RWPE2 (cell line): ENCODE measurements around the gene EFCAB10.

Experiments used
- ATAC-seq: fragments of 200-7000 bp; cut with Tn5 transposase; 3 replicates; pipeline ENCODE4 v1.9.1; 2021; ENCODE audit warnings: low read depth
- DNase-seq: peaks from one replicate; pipeline ENCODE4 v3.0.0-alpha.2; 2020; ENCODE audit warnings: low spot score
- H3K27ac ChIP-seq: fragments of 450-650 bp; 2 replicates; pipeline ENCODE4 v1.5.1; 2017; ENCODE audit warnings: mild to moderate bottlenecking; ENCODE audit not compliant: poor library complexity, severe bottlenecking
- H3K27me3 ChIP-seq: fragments of 250-450 bp; sonication (Bioruptor Pico); 2 replicates; pipeline ENCODE4 v1.5.1; 2021; ENCODE audit warnings: mild to moderate bottlenecking, moderate library complexity; ENCODE audit not compliant: insufficient read depth, poor library complexity, severe bottlenecking
- H3K36me3 ChIP-seq: fragments of 250-450 bp; sonication (Bioruptor Pico); 2 replicates; pipeline ENCODE4 v1.5.1; 2020; ENCODE audit warnings: low read depth, mild to moderate bottlenecking, moderate library complexity
- H3K4me1 ChIP-seq: fragments of 250-450 bp; sonication (Bioruptor Pico); 2 replicates; pipeline ENCODE4 v1.5.1; 2021; ENCODE audit warnings: mild to moderate bottlenecking, moderate library complexity; ENCODE audit not compliant: insufficient read depth, poor library complexity, severe bottlenecking
- H3K4me3 ChIP-seq: fragments of 250-450 bp; sonication (Bioruptor Pico); 2 replicates; pipeline ENCODE4 v1.5.1; 2021; ENCODE audit warnings: mild to moderate bottlenecking, moderate library complexity; ENCODE audit not compliant: severe bottlenecking
- H3K9me3 ChIP-seq: fragments of 250-450 bp; sonication (Bioruptor Pico); 2 replicates; pipeline ENCODE4 v1.5.1; 2021; ENCODE audit warnings: mild to moderate bottlenecking, moderate library complexity; ENCODE audit not compliant: severe bottlenecking
- TF ChIP-seq, protein P1 (sequence below): fragments of 450-650 bp; IDR thresholded peaks from one replicate; pipeline ENCODE4 v1.5.1; 2017; ENCODE audit warnings: mild to moderate bottlenecking, moderate library complexity; ENCODE audit not compliant: poor library complexity, severe bottlenecking

The EFCAB10 gene

GRCh38 chr7:105596866-105597265, 15.6 kb upstream of the EFCAB10 start:
- H3K4me1 ChIP-seq = no peaks in the 10 kb centered on the region
- H3K4me3 ChIP-seq = no peak overlapping the region
- ATAC-seq = no peak
- H3K27me3 ChIP-seq = no peaks in the 10 kb centered on the region
- H3K36me3 ChIP-seq = no peaks in the 10 kb centered on the region
- TF ChIP-seq, protein P1, sequence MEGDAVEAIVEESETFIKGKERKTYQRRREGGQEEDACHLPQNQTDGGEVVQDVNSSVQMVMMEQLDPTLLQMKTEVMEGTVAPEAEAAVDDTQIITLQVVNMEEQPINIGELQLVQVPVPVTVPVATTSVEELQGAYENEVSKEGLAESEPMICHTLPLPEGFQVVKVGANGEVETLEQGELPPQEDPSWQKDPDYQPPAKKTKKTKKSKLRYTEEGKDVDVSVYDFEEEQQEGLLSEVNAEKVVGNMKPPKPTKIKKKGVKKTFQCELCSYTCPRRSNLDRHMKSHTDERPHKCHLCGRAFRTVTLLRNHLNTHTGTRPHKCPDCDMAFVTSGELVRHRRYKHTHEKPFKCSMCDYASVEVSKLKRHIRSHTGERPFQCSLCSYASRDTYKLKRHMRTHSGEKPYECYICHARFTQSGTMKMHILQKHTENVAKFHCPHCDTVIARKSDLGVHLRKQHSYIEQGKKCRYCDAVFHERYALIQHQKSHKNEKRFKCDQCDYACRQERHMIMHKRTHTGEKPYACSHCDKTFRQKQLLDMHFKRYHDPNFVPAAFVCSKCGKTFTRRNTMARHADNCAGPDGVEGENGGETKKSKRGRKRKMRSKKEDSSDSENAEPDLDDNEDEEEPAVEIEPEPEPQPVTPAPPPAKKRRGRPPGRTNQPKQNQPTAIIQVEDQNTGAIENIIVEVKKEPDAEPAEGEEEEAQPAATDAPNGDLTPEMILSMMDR = no peak
- DNase-seq = no peak
- H3K27ac ChIP-seq = no peak overlapping the region
- no peaks in the 10 kb centered on the region for H3K9me3 ChIP-seq

- ATAC-seq (no peak), DNase-seq (no peak)
- TF ChIP-seq, protein P1 = no peak
- Histone ChIP-seq H3K4me3 (no peak overlapping the region), H3K36me3 (no peaks in the 10 kb centered on the region), H3K9me3 (no peaks in the 10 kb centered on the region), H3K4me1 (no peaks in the 10 kb centered on the region), H3K27ac (no peak overlapping the region), H3K27me3 (no peaks in the 10 kb centered on the region)
These were observed 12.7 kb upstream of the EFCAB10 start for GRCh38 chr7:105594034-105594433.

DNA sequence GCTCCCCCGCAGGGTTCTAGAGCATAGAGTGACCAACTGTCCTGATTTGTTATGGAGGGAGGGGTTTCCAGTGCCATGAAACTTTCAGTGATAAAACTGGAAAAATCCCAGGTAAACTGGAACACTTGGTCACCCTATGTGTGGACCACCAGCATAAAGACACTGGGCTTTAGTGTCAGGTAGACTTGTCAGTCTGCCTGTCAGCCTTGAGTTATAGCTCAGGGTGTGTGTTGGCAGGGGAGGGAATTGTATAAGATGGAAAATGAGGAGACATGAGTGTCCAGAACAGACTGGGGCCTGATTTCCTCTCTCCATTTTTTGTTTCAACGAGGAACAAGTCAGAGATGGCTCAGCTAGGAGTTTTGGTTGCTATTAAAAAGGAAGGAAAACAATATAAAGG, 10.2 kb upstream of the EFCAB10 start:
- no peaks in the 10 kb centered on the region for H3K36me3 ChIP-seq
- H3K4me1 ChIP-seq = no peaks in the 10 kb centered on the region
- no peaks in the 10 kb centered on the region for H3K27me3 ChIP-seq
- no peaks in the 10 kb centered on the region for H3K9me3 ChIP-seq
- no peak overlapping the region for H3K27ac ChIP-seq
- H3K4me3 ChIP-seq = no peak overlapping the region
- TF ChIP-seq, protein P1 = no peak
- DNase-seq (no peak), ATAC-seq (no peak)

GRCh38 chr7:105590793-105591192, 9.5 kb upstream of the EFCAB10 start:
- DNase-seq (no peak), ATAC-seq (no peak)
- Histone ChIP-seq H3K4me1 (no peaks in the 10 kb centered on the region), H3K4me3 (no peak overlapping the region), H3K27me3 (no peaks in the 10 kb centered on the region), H3K9me3 (no peaks in the 10 kb centered on the region), H3K36me3 (no peaks in the 10 kb centered on the region), H3K27ac (no peak overlapping the region)
- TF ChIP-seq, protein P1 = no peak

GRCh38 chr7:105589356-105590077, 8.2 kb upstream of the EFCAB10 start:
- TF ChIP-seq, protein P1 = peak; percentile 78

More at GRCh38 chr7:105589356-105590077, 8.2 kb upstream of the EFCAB10 start:
- Histone ChIP-seq H3K4me3 (no peak overlapping the region), H3K27me3 (no peaks in the 10 kb centered on the region), H3K9me3 (no peaks in the 10 kb centered on the region), H3K27ac (no peak overlapping the region), H3K4me1 (no peaks in the 10 kb centered on the region), H3K36me3 (no peaks in the 10 kb centered on the region)
- DNase-seq (no peak), ATAC-seq (peak; percentile 98)
